OCI-LY3 (cell line): ENCODE results near the gene SPRYD4.

Experiments used
- H2AFZ ChIP-seq: fragments of 200-600, 300-600 bp; shearing (Covaris generic); 2 replicates; pipeline ENCODE4 v1.6.0; 2014; ENCODE audit warnings: antibody characterized with exemption, low read depth, low read length
- H3K27ac ChIP-seq: fragments of 200-600, 300-600 bp; sonication (generic); 2 replicates; pipeline ENCODE4 v1.5.1; 2014; ENCODE audit warnings: mild to moderate bottlenecking, low read length, moderate library complexity, mixed read lengths
- H3K27me3 ChIP-seq: fragments of 200-600, 300-600 bp; sonication (generic); 2 replicates; pipeline ENCODE4 v1.6.1; 2014; ENCODE audit warnings: low read depth, low read length, mixed read lengths
- H3K36me3 ChIP-seq: fragments of 200-600, 300-600 bp; sonication (generic); replicated peaks from 2 replicates; pipeline ENCODE3; 2014; ENCODE audit warnings: low read depth, low read length, mixed read lengths
- H3K4me1 ChIP-seq: fragments of 300-600, 200-600 bp; sonication (generic); 2 replicates; pipeline ENCODE4 v1.6.1; 2014; ENCODE audit warnings: low read length, mixed read lengths
- H3K4me2 ChIP-seq: fragments of 200-600, 300-600 bp; sonication (generic); 2 replicates; pipeline ENCODE4 v1.6.1; 2014; ENCODE audit warnings: low read length, mixed read lengths
- H3K4me3 ChIP-seq: fragments of 300-600, 200-600 bp; sonication (generic); 2 replicates; pipeline ENCODE4 v1.5.1; 2014; ENCODE audit warnings: antibody characterized with exemption, mild to moderate bottlenecking, low read length, moderate library complexity
- H3K79me2 ChIP-seq: fragments of 300-600, 200-600 bp; shearing (Covaris generic); 2 replicates; pipeline ENCODE4 v1.6.1; 2014; ENCODE audit warnings: mild to moderate bottlenecking, low read length, mixed read lengths
- H3K9ac ChIP-seq: fragments of 300-600, 200-600 bp; shearing (Covaris generic); 2 replicates; pipeline ENCODE4 v1.6.0; 2014; ENCODE audit warnings: mild to moderate bottlenecking, low read length, moderate library complexity
- H3K9me3 ChIP-seq: fragments of 200-600, 300-600 bp; shearing (Covaris generic); 2 replicates; pipeline ENCODE4 v1.6.1; 2014; ENCODE audit warnings: low read length, mixed read lengths; ENCODE audit not compliant: insufficient read depth
- H4K20me1 ChIP-seq: fragments of 200-600, 300-600 bp; sonication (generic); 2 replicates; pipeline ENCODE4 v1.6.1; 2016; ENCODE audit warnings: low read length, mixed read lengths; ENCODE audit not compliant: insufficient read depth
- EZH2phosphoT487 ChIP-seq: fragments of 200-600 bp; shearing (Covaris generic); IDR thresholded peaks from 2 replicates; pipeline ENCODE4 v1.6.1; 2018; ENCODE audit warnings: antibody characterized with exemption, mixed run types, low read depth
- TF ChIP-seq, protein P1 (sequence below): fragments of 200-600, 300-600 bp; sonication (generic); IDR thresholded peaks from 2 replicates; pipeline ENCODE4 v1.5.1; 2014; ENCODE audit warnings: antibody characterized with exemption, low read length, low read depth

Gene SPRYD4

DNA sequence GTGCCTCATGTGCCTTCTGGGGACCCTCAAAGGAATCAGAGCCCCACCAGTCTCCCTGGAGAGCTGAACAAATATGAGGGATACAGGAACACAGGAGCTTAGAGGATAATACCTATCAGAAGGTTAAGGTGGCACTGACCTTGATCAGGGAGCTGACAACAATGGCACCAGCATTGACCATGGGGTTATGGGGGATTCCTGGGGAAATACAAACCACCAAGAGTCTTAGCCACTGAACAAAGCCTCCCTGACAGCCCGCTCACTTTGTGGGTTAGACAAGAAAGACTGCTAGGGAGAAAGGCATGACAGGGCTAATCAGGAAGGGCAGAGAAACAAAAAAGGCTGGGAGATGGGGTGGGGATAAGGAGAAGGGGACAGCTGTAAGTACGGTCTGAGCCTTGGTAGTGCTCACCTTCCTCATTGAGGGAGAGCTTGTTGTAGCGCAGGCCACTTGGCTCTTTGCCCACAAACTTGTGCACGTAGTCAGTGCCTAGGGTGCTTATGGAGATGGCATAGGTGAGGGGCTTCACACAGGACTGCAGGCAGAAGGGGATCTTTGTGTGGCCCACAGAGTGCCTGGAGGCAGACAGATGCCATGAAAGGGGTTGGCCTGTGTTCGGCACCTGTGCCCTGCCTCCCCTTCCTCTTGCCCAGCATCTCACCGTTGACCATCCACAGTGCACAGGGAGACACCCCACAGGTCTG is 9.3 kb downstream of the SPRYD4 start:
- Histone ChIP-seq H3K79me2 (no peaks in the 10 kb centered on the region; the same call in 1 of the 2 replicates), H3K9me3 (no peaks in the 10 kb centered on the region), H4K20me1 (no peaks in the 10 kb centered on the region; the same call in 1 of the 2 replicates), H3K27me3 (no peaks in the 10 kb centered on the region), H3K4me2 (no peak overlapping the region), H3K36me3 (peaks cover 10% of the 10 kb centered on the region), H3K9ac (no peak overlapping the region), H2AFZ (no peak overlapping the region), H3K27ac (no peak overlapping the region), H3K4me1 (peaks cover 4% of the 10 kb centered on the region; the same call in 1 of the 2 replicates), H3K4me3 (no peak overlapping the region)
- TF ChIP-seq EZH2phosphoT487, result no peak
- TF ChIP-seq, protein P1, sequence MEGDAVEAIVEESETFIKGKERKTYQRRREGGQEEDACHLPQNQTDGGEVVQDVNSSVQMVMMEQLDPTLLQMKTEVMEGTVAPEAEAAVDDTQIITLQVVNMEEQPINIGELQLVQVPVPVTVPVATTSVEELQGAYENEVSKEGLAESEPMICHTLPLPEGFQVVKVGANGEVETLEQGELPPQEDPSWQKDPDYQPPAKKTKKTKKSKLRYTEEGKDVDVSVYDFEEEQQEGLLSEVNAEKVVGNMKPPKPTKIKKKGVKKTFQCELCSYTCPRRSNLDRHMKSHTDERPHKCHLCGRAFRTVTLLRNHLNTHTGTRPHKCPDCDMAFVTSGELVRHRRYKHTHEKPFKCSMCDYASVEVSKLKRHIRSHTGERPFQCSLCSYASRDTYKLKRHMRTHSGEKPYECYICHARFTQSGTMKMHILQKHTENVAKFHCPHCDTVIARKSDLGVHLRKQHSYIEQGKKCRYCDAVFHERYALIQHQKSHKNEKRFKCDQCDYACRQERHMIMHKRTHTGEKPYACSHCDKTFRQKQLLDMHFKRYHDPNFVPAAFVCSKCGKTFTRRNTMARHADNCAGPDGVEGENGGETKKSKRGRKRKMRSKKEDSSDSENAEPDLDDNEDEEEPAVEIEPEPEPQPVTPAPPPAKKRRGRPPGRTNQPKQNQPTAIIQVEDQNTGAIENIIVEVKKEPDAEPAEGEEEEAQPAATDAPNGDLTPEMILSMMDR, result no peak

DNA sequence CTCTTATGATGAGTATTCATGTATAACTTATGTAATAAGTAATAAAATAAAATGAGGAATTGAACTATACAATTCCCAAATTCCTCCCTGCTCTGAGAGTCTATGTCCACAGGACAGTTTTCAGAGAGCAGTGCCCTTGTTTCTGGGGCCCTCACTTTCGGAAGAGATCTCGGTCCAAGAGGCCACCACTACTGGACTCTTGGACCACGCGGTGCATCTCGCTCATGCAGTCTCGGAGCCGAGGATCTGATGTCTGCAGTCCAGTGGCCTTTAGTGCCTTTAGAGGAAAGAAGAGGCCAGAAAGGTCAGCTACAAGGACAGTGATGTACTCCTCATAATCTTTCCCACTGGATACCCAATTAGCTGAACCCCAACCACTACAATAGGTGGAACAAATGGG is 11.2 kb downstream of the SPRYD4 start:
- TF ChIP-seq, protein P1, result no peak
- no peak for TF ChIP-seq EZH2phosphoT487
- Histone ChIP-seq H3K9ac (no peak overlapping the region), H3K4me2 (no peak overlapping the region), H3K36me3 (no peaks in the 10 kb centered on the region), H3K9me3 (no peaks in the 10 kb centered on the region), H2AFZ (no peak overlapping the region), H3K79me2 (no peaks in the 10 kb centered on the region; the same call in 1 of the 2 replicates), H3K4me1 (peaks cover 4% of the 10 kb centered on the region; the same call in 1 of the 2 replicates), H3K4me3 (no peak overlapping the region), H3K27ac (no peak overlapping the region), H4K20me1 (no peaks in the 10 kb centered on the region; the same call in 1 of the 2 replicates), H3K27me3 (no peaks in the 10 kb centered on the region)

DNA sequence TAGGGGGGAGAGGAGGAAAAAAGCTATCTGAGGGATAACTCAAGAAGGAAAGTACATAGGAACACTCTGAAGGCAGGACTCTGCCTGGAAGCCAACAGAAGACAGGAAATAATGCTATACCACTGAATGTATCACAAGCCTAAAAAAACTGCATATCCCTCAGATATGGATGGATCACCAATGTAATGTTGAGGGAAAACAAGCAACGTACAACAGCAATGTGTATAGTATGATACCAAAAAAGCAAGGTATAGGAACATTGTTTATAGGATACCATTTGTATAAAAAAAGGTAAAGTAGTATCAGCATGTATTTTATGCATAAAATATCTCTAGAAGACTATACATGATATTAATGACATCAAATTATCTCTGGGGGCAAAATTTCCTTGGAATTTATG is 16.2 kb downstream of the SPRYD4 start:
- H4K20me1 ChIP-seq, result no peaks in the 10 kb centered on the region
- H3K27me3 ChIP-seq, result no peaks in the 10 kb centered on the region
- H3K4me1 ChIP-seq, result peaks cover 4% of the 10 kb centered on the region; the same call in 1 of the 2 replicates
- H3K9ac ChIP-seq, result no peak overlapping the region
- H3K36me3 ChIP-seq, result no peaks in the 10 kb centered on the region
- TF ChIP-seq EZH2phosphoT487, result no peak
- TF ChIP-seq, protein P1, result no peak
- no peaks in the 10 kb centered on the region for H3K9me3 ChIP-seq
- no peak overlapping the region for H3K27ac ChIP-seq
- H3K79me2 ChIP-seq, result no peaks in the 10 kb centered on the region
- no peak overlapping the region for H3K4me2 ChIP-seq
- H3K4me3 ChIP-seq, result no peak overlapping the region
- H2AFZ ChIP-seq, result no peak overlapping the region

DNA sequence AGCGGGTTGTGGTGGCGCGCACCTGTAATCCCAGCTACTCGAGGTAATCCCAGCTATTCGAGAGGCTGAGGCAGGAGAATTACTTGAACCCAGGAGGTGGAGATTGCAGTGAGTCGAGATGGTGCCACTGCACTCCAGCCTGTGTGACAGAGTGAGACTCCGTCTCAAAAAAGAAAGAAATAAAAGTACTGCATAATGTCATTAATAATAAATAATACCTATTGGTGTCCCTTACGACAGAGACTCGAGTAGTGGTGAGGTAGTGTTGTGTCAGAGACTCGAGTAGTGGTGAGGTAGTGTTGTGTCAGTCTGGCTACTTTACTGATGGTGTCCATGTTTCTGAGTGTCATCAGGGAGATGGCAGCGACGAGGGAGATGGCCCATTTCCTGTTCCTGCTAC is 18.3 kb downstream of the SPRYD4 start:
- no peaks in the 10 kb centered on the region for H3K4me1 ChIP-seq
- H4K20me1 ChIP-seq, result no peaks in the 10 kb centered on the region

More for the DNA sequence above, 18.3 kb downstream of the SPRYD4 start:
- no peak overlapping the region for H3K27ac ChIP-seq
- H3K4me2 ChIP-seq, result no peak overlapping the region
- H3K9ac ChIP-seq, result no peak overlapping the region
- no peaks in the 10 kb centered on the region for H3K79me2 ChIP-seq
- TF ChIP-seq EZH2phosphoT487, result no peak
- TF ChIP-seq, protein P1, result no peak
- no peak overlapping the region for H3K4me3 ChIP-seq
- H3K9me3 ChIP-seq, result no peaks in the 10 kb centered on the region
- H2AFZ ChIP-seq, result no peak overlapping the region
- no peaks in the 10 kb centered on the region for H3K36me3 ChIP-seq
- H3K27me3 ChIP-seq, result peaks cover 3% of the 10 kb centered on the region; the same call in 1 of the 2 replicates
